HCT116 (cell line): Measurements from ENCODE around the gene CDX1. TPM values are rescaled to one million over a fixed set of nuclear protein-coding genes. Genes with fewer than 3 reads are reported as not detected.

ENCODE experiments used
- ATAC-seq: fragments of 200-7000 bp; cut with Tn5 transposase; 2 replicates; pipeline ENCODE4 v1.9.1; 2020; ENCODE audit warnings: mild to moderate bottlenecking, moderate library complexity
- BruUV-seq: library from RNA; stranded (reverse); fragments of 400-500 nt; replicated peaks from 2 replicates; lab custom pipeline; 2021; lab: Mats Ljungman, UMichigan
- CTCF ChIA-PET: fragments of 300-600 bp; sonication (Branson Sonifier 250); formaldehyde crosslinking; loops from one replicate; lab custom pipeline; 2021; ENCODE audit warnings: antibody characterized with exemption; lab: Charles Lee
- POLR2A ChIA-PET: fragments of 300-600, 350-600 bp; sonication (Branson Sonifier 250); formaldehyde crosslinking; loops from one replicate; lab custom pipeline; 2021; ENCODE audit warnings: antibody characterized with exemption; lab: Charles Lee
- RAD21 ChIA-PET, 2 experiments: fragments of 300-600 bp; sonication (Branson Sonifier 250); formaldehyde crosslinking; loops; one replicate each; lab custom pipeline; 2023; ENCODE audit warnings: low total read pairs in 2 of 2; ENCODE audit not compliant: uncharacterized antibody in 2 of 2, unreplicated experiment in 2 of 2, low non-redundant PET in 1 of 2; lab: Charles Lee
- DNase-seq: peaks from one replicate; pipeline ENCODE4 v3.0.0-alpha.2; 2010; ENCODE audit warnings: low read depth, low spot score
- H2AFZ ChIP-seq: fragments of 200-600 bp; shearing (Covaris generic), sonication (generic); 2 replicates; pipeline ENCODE4 v1.6.1; 2017; ENCODE audit warnings: low read depth, mixed run types, mixed read lengths, antibody characterized with exemption, low read length; ENCODE audit not compliant: poor library complexity, severe bottlenecking
- H3K27ac ChIP-seq: 2 replicates; pipeline ENCODE4 v1.5.1; 2012; ENCODE audit warnings: low read depth, low read length
- H3K27me3 ChIP-seq: fragments of 200-600 bp; sonication (generic); 2 replicates; pipeline ENCODE4 v1.6.1; 2016; ENCODE audit warnings: mixed run types, low read length, mixed read lengths; ENCODE audit not compliant: insufficient read depth
- H3K36me3 ChIP-seq, 2 experiments: fragments of 200-500 bp in 1 of 2; fragments of 200-600 bp in 1 of 2; sonication (Bioruptor generic) in 1 of 2; sonication (generic) in 1 of 2; 2 replicates each; pipeline versions ENCODE4 v1.5.1 to v1.6.1; 2014 to 2016; ENCODE audit warnings: low read length in 2 of 2, inconsistent platforms in 1 of 2, mixed read lengths in 1 of 2, mixed run types in 1 of 2; ENCODE audit not compliant: insufficient read depth in 2 of 2, control insufficient read depth in 1 of 2
- H3K4me1 ChIP-seq, 2 experiments: fragments of 200-600 bp in 1 of 2; sonication (generic) in 1 of 2; 2 replicates each; pipeline versions ENCODE4 v1.5.1 to v1.6.1; 2012 to 2017; ENCODE audit warnings: low read length in 2 of 2, inconsistent platforms in 1 of 2, mild to moderate bottlenecking in 1 of 2, mixed read lengths in 1 of 2, mixed run types in 1 of 2, moderate library complexity in 1 of 2; ENCODE audit not compliant: insufficient read depth in 2 of 2, control insufficient read depth in 1 of 2
- H3K4me2 ChIP-seq: fragments of 200-600 bp; sonication (generic); 2 replicates; pipeline ENCODE4 v1.6.1; 2017; ENCODE audit warnings: mixed run types, low read length, mixed read lengths
- H3K4me3 ChIP-seq, 2 experiments: fragments of 200-600 bp in 1 of 2; sonication (generic) in 1 of 2; replicated peaks in 1 of 2; 2 replicates each; pipeline ENCODE4 v1.5.1; 2011 to 2016; ENCODE audit warnings: low read length in 2 of 2, control low read depth in 1 of 2, low read depth in 1 of 2, mild to moderate bottlenecking in 1 of 2, mixed read lengths in 1 of 2, mixed run types in 1 of 2
- H3K79me2 ChIP-seq: fragments of 200-600 bp; sonication (generic); 2 replicates; pipeline ENCODE4 v1.6.1; 2017; ENCODE audit warnings: mild to moderate bottlenecking, mixed run types, low read length, moderate library complexity, mixed read lengths; ENCODE audit not compliant: insufficient read depth
- H3K9ac ChIP-seq: fragments of 200-600 bp; sonication (generic); 2 replicates; pipeline ENCODE4 v1.6.1; 2016; ENCODE audit warnings: low read length, mixed read lengths
- H3K9me2 ChIP-seq: fragments of 200-600 bp; sonication (generic), shearing (Covaris generic); 2 replicates; pipeline ENCODE4 v1.6.1; 2017; ENCODE audit warnings: mixed run types, mild to moderate bottlenecking, moderate library complexity; ENCODE audit not compliant: insufficient read depth
- H3K9me3 ChIP-seq, 2 experiments: fragments of 200-500 bp in 1 of 2; fragments of 200-600 bp in 1 of 2; sonication (Bioruptor generic) in 1 of 2; sonication (generic) in 1 of 2; 2 replicates each; pipeline ENCODE4 v1.6.1; 2014 to 2017; ENCODE audit warnings: low read length in 2 of 2, mixed read lengths in 2 of 2, inconsistent platforms in 1 of 2, low read depth in 1 of 2, mild to moderate bottlenecking in 1 of 2, mixed run types in 1 of 2, moderate library complexity in 1 of 2; ENCODE audit not compliant: control insufficient read depth in 1 of 2, insufficient read depth in 1 of 2
- H4K20me1 ChIP-seq: fragments of 200-600 bp; sonication (generic), shearing (Covaris generic); 2 replicates; pipeline ENCODE4 v1.6.1; 2017; ENCODE audit warnings: mixed run types, mild to moderate bottlenecking, moderate library complexity; ENCODE audit not compliant: insufficient read depth
- CBX3 ChIP-seq: IDR thresholded peaks from 2 replicates; pipeline ENCODE4 v1.6.1; 2012; ENCODE audit warnings: low read depth
- ELF1 ChIP-seq: IDR thresholded peaks from 2 replicates; pipeline ENCODE4 v1.6.1; 2012; ENCODE audit warnings: low read depth, borderline replicate concordance
- EZH2 ChIP-seq: fragments of 200-600 bp; sonication (generic); IDR thresholded peaks from 2 replicates; pipeline ENCODE4 v1.6.1; 2017; ENCODE audit warnings: antibody characterized with exemption, mixed run types
- EZH2phosphoT487 ChIP-seq: fragments of 200-600 bp; IDR thresholded peaks from 2 replicates; pipeline ENCODE4 v1.6.1; 2018; ENCODE audit warnings: antibody characterized with exemption, borderline replicate concordance
- JUND ChIP-seq: IDR thresholded peaks from 2 replicates; pipeline ENCODE4 v1.6.1; 2012
- POLR2AphosphoS5 ChIP-seq: IDR thresholded peaks from 2 replicates; pipeline ENCODE4 v1.6.1; 2011; ENCODE audit warnings: mild to moderate bottlenecking, low read depth, low read length, moderate library complexity
- SIN3A ChIP-seq: IDR thresholded peaks from 2 replicates; pipeline ENCODE4 v1.6.1; 2012; ENCODE audit warnings: low read depth
- SRF ChIP-seq: IDR thresholded peaks from 2 replicates; pipeline ENCODE4 v1.6.1; 2012; ENCODE audit warnings: low read depth
- YY1 ChIP-seq: IDR thresholded peaks from 2 replicates; pipeline ENCODE4 v1.6.1; 2011; ENCODE audit warnings: low read length, low read depth, moderate library complexity, mild to moderate bottlenecking; ENCODE audit not compliant: insufficient replicate concordance; ENCODE audit errors: extremely low read depth
- intact Hi-C: fragments of 100-400 bp; cut with micrococcal nuclease; formaldehyde crosslinking; loops from 2 replicates; pipeline ENCODE4 v1.10.0; 2022
- total RNA-seq: library from RNA; stranded (reverse); gene quantifications from one replicate; pipeline ENCODE4 v1.2.1, GENCODE V29; 2021; ENCODE audit not compliant: unreplicated experiment
- TF ChIP-seq, protein P1 (sequence below): IDR thresholded peaks from 2 replicates; pipeline ENCODE4 v1.6.1; 2012
- TF ChIP-seq, protein P2 (sequence below): IDR thresholded peaks from 2 replicates; pipeline ENCODE4 v1.6.1; 2012
- TF ChIP-seq, protein P3 (sequence below), 3 experiments: fragments of 200-600 bp in 1 of 3; sonication (generic) in 1 of 3; IDR thresholded peaks in 2 of 3; conservative IDR thresholded peaks in 1 of 3; 2 replicates each; pipeline ENCODE4 v1.5.1; 2012 to 2017; ENCODE audit warnings: low read depth in 2 of 3, low read length in 2 of 3, antibody characterized with exemption in 1 of 3, borderline replicate concordance in 1 of 3, control low read depth in 1 of 3, mild to moderate bottlenecking in 1 of 3, mixed read lengths in 1 of 3, mixed run types in 1 of 3, moderate library complexity in 1 of 3; ENCODE audit not compliant: insufficient read depth in 1 of 3
- TF ChIP-seq, protein P4 (sequence below): IDR thresholded peaks from 2 replicates; pipeline ENCODE4 v1.6.1; 2012; ENCODE audit warnings: low read depth

The CDX1 gene
- total RNA-seq, 1 experiment from 2014 or later: not detected

DNA sequence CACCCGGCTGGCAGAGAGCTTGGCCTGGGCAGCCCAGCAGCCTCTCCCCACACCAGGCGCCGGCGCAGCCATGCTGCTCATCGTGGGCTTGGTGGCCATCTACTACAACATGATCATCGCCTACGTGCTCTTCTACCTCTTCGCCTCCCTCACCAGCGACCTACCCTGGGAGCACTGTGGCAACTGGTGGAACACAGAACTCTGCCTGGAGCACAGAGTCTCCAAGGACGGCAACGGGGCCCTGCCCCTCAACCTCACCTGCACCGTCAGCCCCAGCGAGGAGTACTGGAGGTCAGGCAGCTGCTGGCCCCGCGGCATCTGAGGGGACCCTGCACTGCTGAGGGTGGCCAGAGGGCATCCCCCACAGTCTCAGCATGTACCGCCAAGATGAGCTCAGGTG, 30.4 kb downstream of the CDX1 start:
- no TSS peak for BruUV-seq
- ATAC-seq (no peak), DNase-seq (no peak)
- H3K9ac ChIP-seq: no peak overlapping the region
- no peak overlapping the region for H2AFZ ChIP-seq
- H3K36me3 ChIP-seq: no peaks in the 10 kb centered on the region
- no peaks in the 10 kb centered on the region for H3K9me2 ChIP-seq
- ChIA-PET POLR2A (no interaction called here), CTCF (no interaction called here), RAD21 (no interaction called here)
- no peak for TF ChIP-seq SIN3A
- no peak for TF ChIP-seq ELF1
- no peak for TF ChIP-seq CBX3
- H3K27ac ChIP-seq: no peak overlapping the region
- H3K9me3 ChIP-seq: no peaks in the 10 kb centered on the region
- intact Hi-C loops: no loop called here
- no peak overlapping the region for H3K4me3 ChIP-seq
- no peaks in the 10 kb centered on the region for H4K20me1 ChIP-seq
- H3K4me1 ChIP-seq: no peaks in the 10 kb centered on the region
- H3K4me2 ChIP-seq: no peak overlapping the region
- peaks cover 2% of the 10 kb centered on the region; the same call in 1 of the 2 replicates for H3K27me3 ChIP-seq
- no peaks in the 10 kb centered on the region for H3K79me2 ChIP-seq

DNA sequence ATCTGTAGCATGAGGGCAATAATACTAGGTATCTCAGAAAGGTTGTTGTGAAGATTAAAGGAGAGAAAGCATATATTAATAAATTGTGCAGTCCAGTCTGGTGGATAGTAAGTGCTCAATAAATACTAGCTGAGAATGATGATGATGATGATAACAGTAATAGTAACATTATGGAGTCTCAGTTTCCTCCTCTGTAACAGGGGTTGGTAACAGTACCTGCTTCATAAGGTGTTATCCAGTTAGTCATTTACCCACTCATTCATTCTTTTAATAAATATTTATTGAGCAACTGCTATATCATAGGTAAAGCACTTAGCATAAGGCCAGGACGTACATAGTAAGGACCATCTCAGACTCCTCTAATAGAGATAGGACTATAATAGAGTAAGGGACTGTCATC, 30.9 kb downstream of the CDX1 start:
- Histone ChIP-seq H3K79me2 (no peaks in the 10 kb centered on the region), H3K4me3 (no peak overlapping the region), H3K27me3 (peaks cover 2% of the 10 kb centered on the region; the same call in 1 of the 2 replicates), H2AFZ (no peak overlapping the region), H3K9me3 (no peaks in the 10 kb centered on the region), H3K9ac (no peak overlapping the region), H3K27ac (no peak overlapping the region), H4K20me1 (no peaks in the 10 kb centered on the region), H3K4me1 (no peaks in the 10 kb centered on the region), H3K36me3 (no peaks in the 10 kb centered on the region), H3K4me2 (no peak overlapping the region), H3K9me2 (no peaks in the 10 kb centered on the region)
- ATAC-seq (no peak), DNase-seq (no peak)
- no TSS peak for BruUV-seq
- intact Hi-C loops: no loop called here
- ChIA-PET RAD21 (no interaction called here), CTCF (no interaction called here), POLR2A (no interaction called here)
- TF ChIP-seq, protein P1, sequence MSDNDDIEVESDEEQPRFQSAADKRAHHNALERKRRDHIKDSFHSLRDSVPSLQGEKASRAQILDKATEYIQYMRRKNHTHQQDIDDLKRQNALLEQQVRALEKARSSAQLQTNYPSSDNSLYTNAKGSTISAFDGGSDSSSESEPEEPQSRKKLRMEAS: no peak
- no peak for TF ChIP-seq EZH2phosphoT487
- TF ChIP-seq, protein P2, sequence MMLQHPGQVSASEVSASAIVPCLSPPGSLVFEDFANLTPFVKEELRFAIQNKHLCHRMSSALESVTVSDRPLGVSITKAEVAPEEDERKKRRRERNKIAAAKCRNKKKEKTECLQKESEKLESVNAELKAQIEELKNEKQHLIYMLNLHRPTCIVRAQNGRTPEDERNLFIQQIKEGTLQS: no peak
- TF ChIP-seq SRF: no peak
- no peak for TF ChIP-seq YY1
- no peak for TF ChIP-seq POLR2AphosphoS5
- TF ChIP-seq JUND: no peak
- TF ChIP-seq, protein P3, sequence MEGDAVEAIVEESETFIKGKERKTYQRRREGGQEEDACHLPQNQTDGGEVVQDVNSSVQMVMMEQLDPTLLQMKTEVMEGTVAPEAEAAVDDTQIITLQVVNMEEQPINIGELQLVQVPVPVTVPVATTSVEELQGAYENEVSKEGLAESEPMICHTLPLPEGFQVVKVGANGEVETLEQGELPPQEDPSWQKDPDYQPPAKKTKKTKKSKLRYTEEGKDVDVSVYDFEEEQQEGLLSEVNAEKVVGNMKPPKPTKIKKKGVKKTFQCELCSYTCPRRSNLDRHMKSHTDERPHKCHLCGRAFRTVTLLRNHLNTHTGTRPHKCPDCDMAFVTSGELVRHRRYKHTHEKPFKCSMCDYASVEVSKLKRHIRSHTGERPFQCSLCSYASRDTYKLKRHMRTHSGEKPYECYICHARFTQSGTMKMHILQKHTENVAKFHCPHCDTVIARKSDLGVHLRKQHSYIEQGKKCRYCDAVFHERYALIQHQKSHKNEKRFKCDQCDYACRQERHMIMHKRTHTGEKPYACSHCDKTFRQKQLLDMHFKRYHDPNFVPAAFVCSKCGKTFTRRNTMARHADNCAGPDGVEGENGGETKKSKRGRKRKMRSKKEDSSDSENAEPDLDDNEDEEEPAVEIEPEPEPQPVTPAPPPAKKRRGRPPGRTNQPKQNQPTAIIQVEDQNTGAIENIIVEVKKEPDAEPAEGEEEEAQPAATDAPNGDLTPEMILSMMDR (IDR thresholded peaks at IDR 0.05 in 2 of 3, conservative IDR thresholded peaks at IDR 0.05 in 1 of 3; ENCODE audit: borderline replicate concordance in 1 of 3, insufficient read depth in 1 of 3, low read depth in 2 of 3, low read length in 2 of 3): no peak
- TF ChIP-seq, protein P4, sequence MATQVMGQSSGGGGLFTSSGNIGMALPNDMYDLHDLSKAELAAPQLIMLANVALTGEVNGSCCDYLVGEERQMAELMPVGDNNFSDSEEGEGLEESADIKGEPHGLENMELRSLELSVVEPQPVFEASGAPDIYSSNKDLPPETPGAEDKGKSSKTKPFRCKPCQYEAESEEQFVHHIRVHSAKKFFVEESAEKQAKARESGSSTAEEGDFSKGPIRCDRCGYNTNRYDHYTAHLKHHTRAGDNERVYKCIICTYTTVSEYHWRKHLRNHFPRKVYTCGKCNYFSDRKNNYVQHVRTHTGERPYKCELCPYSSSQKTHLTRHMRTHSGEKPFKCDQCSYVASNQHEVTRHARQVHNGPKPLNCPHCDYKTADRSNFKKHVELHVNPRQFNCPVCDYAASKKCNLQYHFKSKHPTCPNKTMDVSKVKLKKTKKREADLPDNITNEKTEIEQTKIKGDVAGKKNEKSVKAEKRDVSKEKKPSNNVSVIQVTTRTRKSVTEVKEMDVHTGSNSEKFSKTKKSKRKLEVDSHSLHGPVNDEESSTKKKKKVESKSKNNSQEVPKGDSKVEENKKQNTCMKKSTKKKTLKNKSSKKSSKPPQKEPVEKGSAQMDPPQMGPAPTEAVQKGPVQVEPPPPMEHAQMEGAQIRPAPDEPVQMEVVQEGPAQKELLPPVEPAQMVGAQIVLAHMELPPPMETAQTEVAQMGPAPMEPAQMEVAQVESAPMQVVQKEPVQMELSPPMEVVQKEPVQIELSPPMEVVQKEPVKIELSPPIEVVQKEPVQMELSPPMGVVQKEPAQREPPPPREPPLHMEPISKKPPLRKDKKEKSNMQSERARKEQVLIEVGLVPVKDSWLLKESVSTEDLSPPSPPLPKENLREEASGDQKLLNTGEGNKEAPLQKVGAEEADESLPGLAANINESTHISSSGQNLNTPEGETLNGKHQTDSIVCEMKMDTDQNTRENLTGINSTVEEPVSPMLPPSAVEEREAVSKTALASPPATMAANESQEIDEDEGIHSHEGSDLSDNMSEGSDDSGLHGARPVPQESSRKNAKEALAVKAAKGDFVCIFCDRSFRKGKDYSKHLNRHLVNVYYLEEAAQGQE: no peak
- no peak for TF ChIP-seq EZH2
